A549 (cell line): Measurements from ENCODE around the gene DPM3. TPM values are rescaled to one million over a fixed set of nuclear protein-coding genes. Genes with fewer than 3 reads are reported as not detected.

ENCODE experiments used
- ATAC-seq, 2 experiments: fragments of 200-7000 bp in 1 of 2; fragments of >200 bp in 1 of 2; cut with Nextera tagmentation in 1 of 2; cut with Tn5 transposase in 1 of 2; 3 replicates each; pipeline versions ENCODE4 v1.8.0 to v1.9.1; 2018 to 2020; ENCODE audit warnings: mild to moderate bottlenecking in 1 of 2, moderate library complexity in 1 of 2
- CTCF ChIA-PET: fragments of 300-600 bp; sonication (Branson Sonifier 250); formaldehyde crosslinking; extraction: SDS; loops from one replicate; lab custom pipeline; 2021; ENCODE audit warnings: antibody characterized with exemption, inconsistent platforms; lab: Yijun Ruan, JAX
- POLR2A ChIA-PET: fragments of 350-600 bp; formaldehyde crosslinking; extraction: SDS; loops from one replicate; lab custom pipeline; 2021; ENCODE audit warnings: antibody characterized with exemption, inconsistent platforms; lab: Yijun Ruan, JAX
- DNase-seq, 2 experiments: peaks; one replicate each; pipeline versions ENCODE4 v3.0.0 to v3.0.0-alpha.2; 2011 to 2016; ENCODE audit warnings: low read depth in 1 of 2, low spot score in 1 of 2
- FAIRE-seq: peaks from 2 replicates; lab custom pipeline; 2011; peaks lifted over from hg19 to GRCh38; lab: Jason Lieb, UNC
- H3K27ac ChIP-seq, 2 experiments: fragments of >200 bp; sonication (Bioruptor Twin); formaldehyde crosslinking; 3 replicates each; pipeline ENCODE4 v1.5.1; 2016 to 2017
- H3K4me1 ChIP-seq: fragments of >200 bp; sonication (Bioruptor Twin); formaldehyde crosslinking; 3 replicates; pipeline ENCODE4 v1.6.1; 2016
- H3K4me2 ChIP-seq: fragments of >200 bp; sonication (Bioruptor Twin); formaldehyde crosslinking; 3 replicates; pipeline ENCODE4 v1.6.1; 2016
- H3K4me3 ChIP-seq: fragments of >200 bp; sonication (Bioruptor Twin); formaldehyde crosslinking; 3 replicates; pipeline ENCODE4 v1.5.1; 2016
- H3K9me3 ChIP-seq: fragments of >200 bp; sonication (Bioruptor Twin); formaldehyde crosslinking; 3 replicates; pipeline ENCODE4 v1.6.1; 2016
- BCL3 ChIP-seq: fragments of >200 bp; sonication (Bioruptor Twin); formaldehyde crosslinking; IDR thresholded peaks from 3 replicates; pipeline ENCODE4 v1.6.1; 2016
- BHLHE40 ChIP-seq: IDR thresholded peaks from 2 replicates; pipeline ENCODE4 v1.6.1; 2012; ENCODE audit warnings: low read depth, low read length, inconsistent platforms
- CEBPB ChIP-seq, 2 experiments: fragments of >200 bp in 1 of 2; sonication (Bioruptor Twin) in 1 of 2; formaldehyde crosslinking in 1 of 2; IDR thresholded peaks; 2 replicates each; pipeline ENCODE4 v1.6.1; 2012 to 2016
- EHMT2 ChIP-seq: fragments of 200-600 bp; sonication (generic); IDR thresholded peaks from 2 replicates; pipeline ENCODE4 v1.6.1; 2016; ENCODE audit warnings: antibody characterized with exemption, low read depth, mild to moderate bottlenecking, moderate library complexity
- FOSB ChIP-seq: fragments of 250-450 bp; sonication (Bioruptor Pico); IDR thresholded peaks from 2 replicates; pipeline ENCODE4 v1.5.0; 2020; ENCODE audit warnings: mild to moderate bottlenecking, moderate library complexity
- FOXS1 ChIP-seq: fragments of 250-450 bp; sonication (Bioruptor Pico); IDR thresholded peaks from 2 replicates; pipeline ENCODE4 v1.5.0; 2020; ENCODE audit warnings: mild to moderate bottlenecking, moderate library complexity
- HES2 ChIP-seq: fragments of >200 bp; sonication (Bioruptor Twin); formaldehyde crosslinking; IDR thresholded peaks from 2 replicates; pipeline ENCODE4 v1.6.1; 2016
- HMGXB4 ChIP-seq: fragments of 250-450 bp; sonication (Bioruptor Pico); IDR thresholded peaks from 2 replicates; pipeline ENCODE4 v1.5.0; 2021; ENCODE audit warnings: mild to moderate bottlenecking, moderate library complexity, borderline replicate concordance
- HOXA7 ChIP-seq: fragments of 250-450 bp; sonication (Bioruptor Pico); IDR thresholded peaks from 2 replicates; pipeline ENCODE4 v1.5.0; 2020; ENCODE audit warnings: mild to moderate bottlenecking, moderate library complexity
- KDM1A ChIP-seq: fragments of 200-600 bp; sonication (generic); IDR thresholded peaks from 2 replicates; pipeline ENCODE4 v1.6.1; 2016; ENCODE audit warnings: low read depth, mild to moderate bottlenecking
- NR3C1 ChIP-seq: fragments of >200 bp; sonication (Bioruptor Twin); formaldehyde crosslinking; IDR thresholded peaks from 3 replicates; pipeline ENCODE4 v1.6.1; 2017
- RARB ChIP-seq: fragments of 250-450 bp; sonication (Bioruptor Pico); IDR thresholded peaks from 2 replicates; pipeline ENCODE4 v1.8.0; 2021; ENCODE audit warnings: mild to moderate bottlenecking, moderate library complexity
- RCOR1 ChIP-seq: fragments of 150-350 bp; IDR thresholded peaks from 2 replicates; pipeline ENCODE4 v1.6.1; 2014; ENCODE audit warnings: antibody characterized with exemption, low read length, low read depth
- REST ChIP-seq: fragments of 200-600 bp; sonication (generic); IDR thresholded peaks from 2 replicates; pipeline ENCODE4 v1.6.1; 2016; ENCODE audit warnings: antibody characterized with exemption, mild to moderate bottlenecking, moderate library complexity
- SREBF2 ChIP-seq: fragments of 450-650 bp; IDR thresholded peaks from 2 replicates; pipeline ENCODE4 v1.6.1; 2014; ENCODE audit warnings: mild to moderate bottlenecking, moderate library complexity
- ZC3H11A ChIP-seq: fragments of 450-650 bp; IDR thresholded peaks from 2 replicates; pipeline ENCODE4 v1.6.1; 2014; ENCODE audit warnings: antibody characterized with exemption, mild to moderate bottlenecking
- WGBS: methylation state at CpG from one replicate; pipeline ENCODE4 v1.1.6; 2017; ENCODE audit errors: missing lambda C conversion rate; 5-methylcytosine and 5-hydroxymethylcytosine counted together
- polyA plus RNA-seq, 4 experiments: library from polyadenylated mRNA; depleted of rRNA in 3 of 4; stranded (reverse); fragments of >200 nt; fragmentation: RNase III in 1 of 4; extraction: RNeasy Plus Mini Kit Qiagen cat#74134 plus additional on column Dnase treatment in 1 of 4; gene quantifications; 2 replicates in 3 of 4; 3 replicates in 1 of 4; pipeline ENCODE4 v1.2.3, GENCODE V29; 2011 to 2017

The DPM3 gene
- polyA plus RNA-seq, 2 of the 4 experiments (the other 2 are of a cell fraction), result 22.8 to 80.3 TPM

GRCh38 chr1:155145491-155145890, 5.2 kb upstream of the DPM3 start (continued):
- TF ChIP-seq HMGXB4 (CRISPR knock-in tag) (no peak), RARB (CRISPR knock-in tag) (no peak), HOXA7 (CRISPR knock-in tag) (no peak), FOXS1 (CRISPR knock-in tag) (no peak), FOSB (CRISPR knock-in tag) (no peak), SREBF2 (no peak)

GRCh38 chr1:155141749-155142148, 1.4 kb upstream of the DPM3 start:
- 78% methylated on average over 7 of the region's 7 CpGs for WGBS
- H3K4me3 ChIP-seq, result no peak overlapping the region
- ATAC-seq (no peak), DNase-seq (no peak), FAIRE-seq (no peak)
- H3K9me3 ChIP-seq, result no peaks in the 10 kb centered on the region
- TF ChIP-seq HES2, result no peak
- TF ChIP-seq NR3C1, result no peak
- no peak for TF ChIP-seq FOSB (CRISPR knock-in tag)
- TF ChIP-seq KDM1A, result no peak
- TF ChIP-seq REST, result no peak
- H3K4me2 ChIP-seq, result no peak overlapping the region
- CTCF ChIA-PET, result interaction anchor here (1.0 to 11.7 kb wide), 5 partner anchors 15 to 52 kb away, joined by 3 to 79 read pairs (median 4); no protein-coding TSS in a partner anchor
- POLR2A ChIA-PET, result no interaction called here
- H3K27ac ChIP-seq, result no peak overlapping the region
- H3K4me1 ChIP-seq, result peaks cover 10% of the 10 kb centered on the region

GRCh38 chr1:155140630-155140953, 261 bp upstream of the DPM3 start:
- TF ChIP-seq RCOR1 (no peak), SREBF2 (no peak), EHMT2 (no peak), ZC3H11A (peak; percentile 6; the same call in 1 of the 2 replicates)
- no peaks in the 10 kb centered on the region for H3K9me3 ChIP-seq
- DNase-seq (no peak), ATAC-seq (no peak), FAIRE-seq (no peak)
- H3K4me3 ChIP-seq, result peak overlapping the region; percentile 65
- peaks cover 12% of the 10 kb centered on the region for H3K4me1 ChIP-seq
- CTCF ChIA-PET, result interaction anchor here (1.1 to 2.1 kb wide), 2 partner anchors 37 to 51 kb away, joined by 3 to 4 read pairs; no protein-coding TSS in a partner anchor
- POLR2A ChIA-PET, result no interaction called here
- peak overlapping the region; percentile 83 to 90 for H3K27ac ChIP-seq
- WGBS, result 5% methylated on average over 11 of the region's 11 CpGs
- peak overlapping the region; percentile 75 for H3K4me2 ChIP-seq

- ChIA-PET CTCF (interaction anchor here (0.6 to 19.7 kb wide), 16 partner anchors 8 to 521 kb away, joined by 3 to 309 read pairs (median 4); partner anchors contain the start of genes ADAM15 and KRTCAP2), POLR2A (no interaction called here)
- 90% methylated on average over 6 of the region's 6 CpGs for WGBS
- H3K4me3 ChIP-seq, result no peak overlapping the region
- ATAC-seq (no peak), DNase-seq (no peak), FAIRE-seq (no peak)
- TF ChIP-seq BCL3 (0 out of 3 replicates have a peak, but pooled peaks have one; percentile 10), BHLHE40 (no peak), CEBPB (IDR thresholded peaks at IDR 0.05) (no peak)
- H3K4me2 ChIP-seq, result peak overlapping the region; percentile 82
- H3K9me3 ChIP-seq, result no peaks in the 10 kb centered on the region
- peaks cover 31% of the 10 kb centered on the region for H3K4me1 ChIP-seq
- H3K27ac ChIP-seq, result peak overlapping the region in 1 of 2 experiments; percentile 90; a peak in 3 of 6 replicates
Observed at GRCh38 chr1:155137154-155137949, 3.0 kb downstream of the DPM3 start.
